K562 (cell line): ENCODE data around the gene FKBP1B. TPM values are rescaled to one million over a fixed set of nuclear protein-coding genes. Genes with fewer than 3 reads are reported as not detected.
A peak's percentile ranks its signal among the peaks of the same experiment; 100 is the strongest.

Source experiments
- CBFB ChIP-seq: sonication (generic); formaldehyde crosslinking; IDR thresholded peaks from 2 replicates; pipeline ENCODE4 v1.4.0; 2020; ENCODE audit warnings: mild to moderate bottlenecking, missing genetic modification reagents
- ELF2 ChIP-seq: fragments of 250-450 bp; sonication (Bioruptor Pico); IDR thresholded peaks from 2 replicates; pipeline ENCODE4 v1.5.0; 2021; ENCODE audit warnings: mild to moderate bottlenecking
- EZH2 ChIP-seq: IDR thresholded peaks from 2 replicates; pipeline ENCODE4 v1.6.1; 2012; ENCODE audit warnings: low read depth, mild to moderate bottlenecking, inconsistent platforms, low read length, borderline replicate concordance
- GABPA ChIP-seq: fragments of 200-800 bp; sonication (Bioruptor generic); conservative IDR thresholded peaks from 2 replicates; pipeline ENCODE4 v1.6.1; 2016; ENCODE audit warnings: low read depth, missing genetic modification characterization, missing compliant biosample characterization
- GABPB1 ChIP-seq: sonication (generic); formaldehyde crosslinking; IDR thresholded peaks from 2 replicates; pipeline ENCODE4 v1.8.0; 2022; ENCODE audit warnings: mild to moderate bottlenecking, missing genetic modification reagents
- GTF2F1 ChIP-seq: IDR thresholded peaks from 2 replicates; pipeline ENCODE4 v1.6.1; 2011; ENCODE audit warnings: low read depth, low read length, improper control_type of control experiment
- NRF1 ChIP-seq, 2 experiments: fragments of 450-650 bp; IDR thresholded peaks in 1 of 2; conservative IDR thresholded peaks in 1 of 2; 2 replicates each; pipeline ENCODE4 v1.6.1; 2014; ENCODE audit warnings: mild to moderate bottlenecking in 2 of 2
- RFX7 ChIP-seq: fragments of 250-450 bp; sonication (Bioruptor Pico); IDR thresholded peaks from 2 replicates; pipeline ENCODE4 v1.5.1; 2021; ENCODE audit warnings: mild to moderate bottlenecking
- SRSF9 ChIP-seq: fragments of 200-400 bp; formaldehyde crosslinking; IDR thresholded peaks from 2 replicates; pipeline ENCODE4 v1.6.1; 2017; ENCODE audit warnings: low read depth, low read length, borderline replicate concordance
- TAF15 ChIP-seq: fragments of 200-400 bp; formaldehyde crosslinking; IDR thresholded peaks from 2 replicates; pipeline ENCODE4 v1.6.1; 2017; ENCODE audit warnings: mild to moderate bottlenecking, low read depth, low read length, moderate library complexity
- TAF7 ChIP-seq: fragments of 450-650 bp; IDR thresholded peaks from 2 replicates; pipeline ENCODE4 v1.6.1; 2016; ENCODE audit warnings: missing genetic modification characterization, missing compliant biosample characterization
- TEAD2 ChIP-seq: fragments of 450-650 bp; IDR thresholded peaks from 2 replicates; pipeline ENCODE4 v1.6.1; 2016; ENCODE audit warnings: missing genetic modification characterization, control low read depth, missing compliant biosample characterization
- TRIM28 ChIP-seq: fragments of 450-650 bp; IDR thresholded peaks from 2 replicates; pipeline ENCODE4 v1.6.1; 2017
- ZNF785 ChIP-seq: fragments of 250-450 bp; sonication (Bioruptor Pico); IDR thresholded peaks from 2 replicates; pipeline ENCODE4 v1.4.0; 2020; ENCODE audit warnings: mild to moderate bottlenecking
- ZZZ3 ChIP-seq: fragments of 450-650 bp; IDR thresholded peaks from 2 replicates; pipeline ENCODE4 v1.6.1; 2016; ENCODE audit warnings: antibody characterized with exemption, mild to moderate bottlenecking, moderate library complexity
- polyA plus RNA-seq, 8 experiments: library from polyadenylated mRNA; depleted of rRNA in 4 of 8; stranded (reverse) in 5 of 8; unstranded in 3 of 8; fragments of >200 nt; fragmentation: Nextera tagmentation in 2 of 8; fragmentation: Illumina TruSeq in 1 of 8; extraction: Ambion mirVana in 2 of 8; extraction: Trizol in 1 of 8; gene quantifications; 2 replicates each; pipeline versions ENCODE4 v1.2.1 to v1.2.3, GENCODE V29; 2011 to 2014; ENCODE audit warnings: inconsistent platforms in 1 of 8, missing spikeins in 1 of 8
- total RNA-seq, 7 experiments: library from RNA; depleted of rRNA in 6 of 7; stranded (reverse); fragments of >200 nt in 6 of 7; fragmentation: Illumina TruSeq in 2 of 7; extraction: Trizol in 2 of 7; gene quantifications; 2 replicates each; pipeline versions ENCODE4 v1.2.1 to v1.2.3, GENCODE V29; 2011 to 2021; ENCODE audit warnings: low replicate concordance in 1 of 7
- TF ChIP-seq, protein P1 (sequence below): fragments of 200-800 bp; sonication (Bioruptor generic); IDR thresholded peaks from 2 replicates; pipeline ENCODE4 v1.6.1; 2016; ENCODE audit warnings: missing genetic modification characterization, missing compliant biosample characterization
- TF ChIP-seq, protein P2 (sequence below): fragments of 250-450 bp; sonication (Bioruptor Pico); IDR thresholded peaks from 2 replicates; pipeline ENCODE4 v1.8.0; 2022; ENCODE audit warnings: moderate library complexity, mild to moderate bottlenecking, inconsistent platforms
- TF ChIP-seq, protein P3 (sequence below): sonication (generic); formaldehyde crosslinking; IDR thresholded peaks from 2 replicates; pipeline ENCODE4 v1.8.0; 2022; ENCODE audit warnings: mild to moderate bottlenecking, missing genetic modification reagents

FKBP1B gene
- total and polyA plus RNA-seq, 9 of the 15 experiments (the other 6 are each of a cell fraction or from before 2014, with no cell fraction given), result 0.58 to 9.4 (median 1.6) TPM

DNA sequence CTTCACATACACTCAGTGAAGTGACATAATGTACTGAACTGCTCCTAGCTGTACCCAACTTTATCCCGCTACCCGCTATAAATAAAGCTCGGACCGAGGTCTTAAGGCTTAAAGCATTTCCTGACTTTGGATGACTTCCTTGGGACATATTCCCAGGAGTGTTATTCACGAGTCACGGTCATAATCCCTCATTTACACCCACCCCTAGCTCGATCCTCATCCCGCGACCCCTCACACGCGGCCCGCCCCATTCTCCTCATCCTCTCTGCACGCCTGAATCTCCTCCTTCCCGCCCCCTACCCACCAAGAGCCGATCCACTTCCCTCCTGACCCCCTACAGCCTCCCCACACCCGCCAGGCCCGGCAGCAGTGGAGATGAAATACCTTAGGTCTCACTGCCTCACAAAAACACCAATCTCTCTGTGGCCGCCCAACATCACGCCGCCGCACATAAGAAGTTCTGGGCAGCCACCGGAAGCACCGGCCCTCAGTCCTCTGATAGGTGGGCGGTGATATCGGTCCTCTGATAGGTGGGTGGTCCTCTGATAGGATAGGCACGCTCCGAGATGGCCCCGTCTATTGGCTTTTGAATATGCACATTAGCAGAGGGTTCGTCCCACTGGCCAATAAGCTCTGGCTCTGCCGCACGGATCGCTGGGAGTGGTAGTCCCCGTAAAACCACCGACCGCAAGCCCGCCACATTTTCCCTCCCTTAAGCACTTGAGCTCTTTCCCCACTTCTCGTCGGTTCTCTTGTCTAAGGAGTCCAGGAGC, 2.4 kb upstream of the FKBP1B start, which contains the start of gene WDCP (continued):
- TF ChIP-seq, protein P1, sequence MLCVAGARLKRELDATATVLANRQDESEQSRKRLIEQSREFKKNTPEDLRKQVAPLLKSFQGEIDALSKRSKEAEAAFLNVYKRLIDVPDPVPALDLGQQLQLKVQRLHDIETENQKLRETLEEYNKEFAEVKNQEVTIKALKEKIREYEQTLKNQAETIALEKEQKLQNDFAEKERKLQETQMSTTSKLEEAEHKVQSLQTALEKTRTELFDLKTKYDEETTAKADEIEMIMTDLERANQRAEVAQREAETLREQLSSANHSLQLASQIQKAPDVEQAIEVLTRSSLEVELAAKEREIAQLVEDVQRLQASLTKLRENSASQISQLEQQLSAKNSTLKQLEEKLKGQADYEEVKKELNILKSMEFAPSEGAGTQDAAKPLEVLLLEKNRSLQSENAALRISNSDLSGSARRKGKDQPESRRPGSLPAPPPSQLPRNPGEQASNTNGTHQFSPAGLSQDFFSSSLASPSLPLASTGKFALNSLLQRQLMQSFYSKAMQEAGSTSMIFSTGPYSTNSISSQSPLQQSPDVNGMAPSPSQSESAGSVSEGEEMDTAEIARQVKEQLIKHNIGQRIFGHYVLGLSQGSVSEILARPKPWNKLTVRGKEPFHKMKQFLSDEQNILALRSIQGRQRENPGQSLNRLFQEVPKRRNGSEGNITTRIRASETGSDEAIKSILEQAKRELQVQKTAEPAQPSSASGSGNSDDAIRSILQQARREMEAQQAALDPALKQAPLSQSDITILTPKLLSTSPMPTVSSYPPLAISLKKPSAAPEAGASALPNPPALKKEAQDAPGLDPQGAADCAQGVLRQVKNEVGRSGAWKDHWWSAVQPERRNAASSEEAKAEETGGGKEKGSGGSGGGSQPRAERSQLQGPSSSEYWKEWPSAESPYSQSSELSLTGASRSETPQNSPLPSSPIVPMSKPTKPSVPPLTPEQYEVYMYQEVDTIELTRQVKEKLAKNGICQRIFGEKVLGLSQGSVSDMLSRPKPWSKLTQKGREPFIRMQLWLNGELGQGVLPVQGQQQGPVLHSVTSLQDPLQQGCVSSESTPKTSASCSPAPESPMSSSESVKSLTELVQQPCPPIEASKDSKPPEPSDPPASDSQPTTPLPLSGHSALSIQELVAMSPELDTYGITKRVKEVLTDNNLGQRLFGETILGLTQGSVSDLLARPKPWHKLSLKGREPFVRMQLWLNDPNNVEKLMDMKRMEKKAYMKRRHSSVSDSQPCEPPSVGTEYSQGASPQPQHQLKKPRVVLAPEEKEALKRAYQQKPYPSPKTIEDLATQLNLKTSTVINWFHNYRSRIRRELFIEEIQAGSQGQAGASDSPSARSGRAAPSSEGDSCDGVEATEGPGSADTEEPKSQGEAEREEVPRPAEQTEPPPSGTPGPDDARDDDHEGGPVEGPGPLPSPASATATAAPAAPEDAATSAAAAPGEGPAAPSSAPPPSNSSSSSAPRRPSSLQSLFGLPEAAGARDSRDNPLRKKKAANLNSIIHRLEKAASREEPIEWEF (CRISPR knock-in tag), result no peak
- TF ChIP-seq TAF15 (no peak), NRF1 (conservative IDR thresholded peaks at IDR 0.05 in 1 of 2, IDR thresholded peaks at IDR 0.05 in 1 of 2) (peak; percentile 49 to 65), EZH2 (no peak), TEAD2 (tag) (no peak), RFX7 (CRISPR knock-in tag) (no peak), ELF2 (peak; percentile 61), GABPA (tag) (peak; percentile 93), SRSF9 (no peak), TRIM28 (no peak), TAF7 (tag) (peak; percentile 80), CBFB (CRISPR knock-in tag) (0 out of 2 replicates have a peak, but pooled peaks have one; percentile 80), GABPB1 (CRISPR knock-in tag) (peak; percentile 94), ZZZ3 (no peak), GTF2F1 (0 out of 2 replicates have a peak, but pooled peaks have one; percentile 53), ZNF785 (no peak)
- TF ChIP-seq, protein P2, sequence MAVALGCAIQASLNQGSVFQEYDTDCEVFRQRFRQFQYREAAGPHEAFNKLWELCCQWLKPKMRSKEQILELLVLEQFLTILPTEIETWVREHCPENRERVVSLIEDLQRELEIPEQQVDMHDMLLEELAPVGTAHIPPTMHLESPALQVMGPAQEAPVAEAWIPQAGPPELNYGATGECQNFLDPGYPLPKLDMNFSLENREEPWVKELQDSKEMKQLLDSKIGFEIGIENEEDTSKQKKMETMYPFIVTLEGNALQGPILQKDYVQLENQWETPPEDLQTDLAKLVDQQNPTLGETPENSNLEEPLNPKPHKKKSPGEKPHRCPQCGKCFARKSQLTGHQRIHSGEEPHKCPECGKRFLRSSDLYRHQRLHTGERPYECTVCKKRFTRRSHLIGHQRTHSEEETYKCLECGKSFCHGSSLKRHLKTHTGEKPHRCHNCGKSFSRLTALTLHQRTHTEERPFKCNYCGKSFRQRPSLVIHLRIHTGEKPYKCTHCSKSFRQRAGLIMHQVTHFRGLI (CRISPR knock-in tag), result no peak
- TF ChIP-seq, protein P3, sequence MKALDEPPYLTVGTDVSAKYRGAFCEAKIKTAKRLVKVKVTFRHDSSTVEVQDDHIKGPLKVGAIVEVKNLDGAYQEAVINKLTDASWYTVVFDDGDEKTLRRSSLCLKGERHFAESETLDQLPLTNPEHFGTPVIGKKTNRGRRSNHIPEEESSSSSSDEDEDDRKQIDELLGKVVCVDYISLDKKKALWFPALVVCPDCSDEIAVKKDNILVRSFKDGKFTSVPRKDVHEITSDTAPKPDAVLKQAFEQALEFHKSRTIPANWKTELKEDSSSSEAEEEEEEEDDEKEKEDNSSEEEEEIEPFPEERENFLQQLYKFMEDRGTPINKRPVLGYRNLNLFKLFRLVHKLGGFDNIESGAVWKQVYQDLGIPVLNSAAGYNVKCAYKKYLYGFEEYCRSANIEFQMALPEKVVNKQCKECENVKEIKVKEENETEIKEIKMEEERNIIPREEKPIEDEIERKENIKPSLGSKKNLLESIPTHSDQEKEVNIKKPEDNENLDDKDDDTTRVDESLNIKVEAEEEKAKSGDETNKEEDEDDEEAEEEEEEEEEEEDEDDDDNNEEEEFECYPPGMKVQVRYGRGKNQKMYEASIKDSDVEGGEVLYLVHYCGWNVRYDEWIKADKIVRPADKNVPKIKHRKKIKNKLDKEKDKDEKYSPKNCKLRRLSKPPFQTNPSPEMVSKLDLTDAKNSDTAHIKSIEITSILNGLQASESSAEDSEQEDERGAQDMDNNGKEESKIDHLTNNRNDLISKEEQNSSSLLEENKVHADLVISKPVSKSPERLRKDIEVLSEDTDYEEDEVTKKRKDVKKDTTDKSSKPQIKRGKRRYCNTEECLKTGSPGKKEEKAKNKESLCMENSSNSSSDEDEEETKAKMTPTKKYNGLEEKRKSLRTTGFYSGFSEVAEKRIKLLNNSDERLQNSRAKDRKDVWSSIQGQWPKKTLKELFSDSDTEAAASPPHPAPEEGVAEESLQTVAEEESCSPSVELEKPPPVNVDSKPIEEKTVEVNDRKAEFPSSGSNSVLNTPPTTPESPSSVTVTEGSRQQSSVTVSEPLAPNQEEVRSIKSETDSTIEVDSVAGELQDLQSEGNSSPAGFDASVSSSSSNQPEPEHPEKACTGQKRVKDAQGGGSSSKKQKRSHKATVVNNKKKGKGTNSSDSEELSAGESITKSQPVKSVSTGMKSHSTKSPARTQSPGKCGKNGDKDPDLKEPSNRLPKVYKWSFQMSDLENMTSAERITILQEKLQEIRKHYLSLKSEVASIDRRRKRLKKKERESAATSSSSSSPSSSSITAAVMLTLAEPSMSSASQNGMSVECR (CRISPR knock-in tag), result peak; percentile 61; the same call in 1 of the 2 replicates
